ENCODE data around the gene LIMS3.
"Not testable (repeated sequence)": the region's sequence is repeated elsewhere in the genome, so short reads cannot be mapped to it uniquely, and the experiment has no call there.

Gene LIMS3

GRCh38 chr2:109927803-109928202 is 29.3 kb downstream of the LIMS3 start:
- DNase-seq = not testable (repeated sequence)

GRCh38 chr2:109929222-109929621 is 30.7 kb downstream of the LIMS3 start:
- not testable (repeated sequence) for DNase-seq

- DNase-seq = not testable (repeated sequence)
Observed at GRCh38 chr2:109936534-109936933, 38.0 kb downstream of the LIMS3 start.

GRCh38 chr2:109945362-109945761 is 46.9 kb downstream of the LIMS3 start:
- DNase-seq = not testable (repeated sequence)

- not testable (repeated sequence) for DNase-seq
Observed at GRCh38 chr2:109947262-109947958, 48.9 kb downstream of the LIMS3 start.

- not testable (repeated sequence) for DNase-seq
Observed at GRCh38 chr2:109947959-109948520, 49.6 kb downstream of the LIMS3 start.

GRCh38 chr2:109950146-109950843 is 51.8 kb downstream of the LIMS3 start:
- DNase-seq = not testable (repeated sequence)

- not testable (repeated sequence) for DNase-seq
Observed at GRCh38 chr2:109963942-109964341, 65.5 kb downstream of the LIMS3 start.

GRCh38 chr2:109965482-109965881 is 67.0 kb downstream of the LIMS3 start:
- DNase-seq = not testable (repeated sequence)

- DNase-seq = not testable (repeated sequence)
Observed at GRCh38 chr2:109966107-109966736, 67.7 kb downstream of the LIMS3 start.

- not testable (repeated sequence) for DNase-seq
Observed at GRCh38 chr2:109966858-109967257, 68.4 kb downstream of the LIMS3 start.

- not testable (repeated sequence) for DNase-seq
Observed at GRCh38 chr2:109969864-109970263, 71.4 kb downstream of the LIMS3 start.

GRCh38 chr2:109971710-109972109 is 73.2 kb downstream of the LIMS3 start:
- not testable (repeated sequence) for DNase-seq

Measured in stimulated activated CD4-positive, alpha-beta T cell treated with anti-CD3 and anti-CD28 coated beads, Interleukin-4, amount 100 ng/mL, for 24 hours (primary cell).